H1 (cell line): Measurements from ENCODE around the gene LITAF. TPM values are rescaled to one million over a fixed set of nuclear protein-coding genes. Genes with fewer than 3 reads are reported as not detected.

ENCODE experiments used
- BRCA1 ChIP-seq: IDR thresholded peaks from 2 replicates; pipeline ENCODE4 v1.6.1; 2012; ENCODE audit warnings: low read depth, low read length, improper control_type of control experiment
- CREB1 ChIP-seq: IDR thresholded peaks from 2 replicates; pipeline ENCODE4 v1.6.1; 2012; ENCODE audit warnings: inconsistent platforms
- EP300 ChIP-seq, 2 experiments: IDR thresholded peaks; 1 replicate in 1 of 2; 2 replicates in 1 of 2; pipeline ENCODE4 v1.6.1; 2011 to 2012; ENCODE audit warnings: low read depth in 2 of 2, low read length in 2 of 2, mild to moderate bottlenecking in 2 of 2, borderline replicate concordance in 1 of 2, inconsistent platforms in 1 of 2, moderate library complexity in 1 of 2
- GTF2F1 ChIP-seq: IDR thresholded peaks from 2 replicates; pipeline ENCODE4 v1.6.1; 2012; ENCODE audit warnings: low read depth, low read length, improper control_type of control experiment, borderline replicate concordance
- JUND ChIP-seq: IDR thresholded peaks from 2 replicates; pipeline ENCODE4 v1.6.1; 2011; ENCODE audit warnings: mild to moderate bottlenecking, improper control_type of control experiment, low read length
- MAFK ChIP-seq: IDR thresholded peaks from 2 replicates; pipeline ENCODE4 v1.6.1; 2012; ENCODE audit warnings: low read depth, mild to moderate bottlenecking, improper control_type of control experiment, low read length
- POLR2AphosphoS5 ChIP-seq: IDR thresholded peaks from 2 replicates; pipeline ENCODE4 v1.6.1; 2011; ENCODE audit warnings: low read depth, low read length
- POU5F1 ChIP-seq: IDR thresholded peaks from 2 replicates; pipeline ENCODE4 v1.6.1; 2011; ENCODE audit warnings: low read depth, mild to moderate bottlenecking, low read length, moderate library complexity
- RBBP5 ChIP-seq: IDR thresholded peaks from 2 replicates; pipeline ENCODE4 v1.7.1; 2012; ENCODE audit warnings: low read depth, mild to moderate bottlenecking, inconsistent platforms, low read length, moderate library complexity, borderline replicate concordance
- SP1 ChIP-seq: IDR thresholded peaks from 2 replicates; pipeline ENCODE4 v1.6.1; 2011; ENCODE audit warnings: low read depth, low read length
- TEAD4 ChIP-seq: IDR thresholded peaks from 2 replicates; pipeline ENCODE4 v1.6.1; 2012; ENCODE audit warnings: low read depth, low read length, inconsistent platforms, mixed read lengths
- YY1 ChIP-seq: IDR thresholded peaks from 2 replicates; pipeline ENCODE4 v1.6.1; 2011; ENCODE audit warnings: low read depth, mild to moderate bottlenecking, low read length
- polyA plus RNA-seq, 7 experiments: library from polyadenylated mRNA; depleted of rRNA in 3 of 7; stranded (reverse) in 5 of 7; unstranded in 2 of 7; fragments of >200 nt in 5 of 7; fragments of 200-250 nt in 2 of 7; gene quantifications; 1 replicate in 5 of 7; 2 replicates in 1 of 7; 4 replicates in 1 of 7; pipeline versions ENCODE4 v1.2.1 to v1.2.3, GENCODE V29; 2011 to 2013; ENCODE audit warnings: missing spikeins in 2 of 7, mixed read lengths in 2 of 7
- total RNA-seq: library from RNA; stranded (reverse); fragmentation: NEBNext Ultra II Directional; extraction: Animal tissue kit (Norgen Biotek cat#: 25700); gene quantifications from 2 replicates; pipeline ENCODE4 v1.2.1, GENCODE V29; 2021
- TF ChIP-seq, protein P1 (sequence below): IDR thresholded peaks from 2 replicates; pipeline ENCODE4 v1.6.1; 2011; ENCODE audit warnings: low read depth, mild to moderate bottlenecking, low read length; ENCODE audit not compliant: insufficient read depth

The LITAF gene
- total and polyA plus RNA-seq, 2 of the 8 experiments (the other 6 are each of a cell fraction or from before 2014, with no cell fraction given), result 165 to 205 TPM

DNA sequence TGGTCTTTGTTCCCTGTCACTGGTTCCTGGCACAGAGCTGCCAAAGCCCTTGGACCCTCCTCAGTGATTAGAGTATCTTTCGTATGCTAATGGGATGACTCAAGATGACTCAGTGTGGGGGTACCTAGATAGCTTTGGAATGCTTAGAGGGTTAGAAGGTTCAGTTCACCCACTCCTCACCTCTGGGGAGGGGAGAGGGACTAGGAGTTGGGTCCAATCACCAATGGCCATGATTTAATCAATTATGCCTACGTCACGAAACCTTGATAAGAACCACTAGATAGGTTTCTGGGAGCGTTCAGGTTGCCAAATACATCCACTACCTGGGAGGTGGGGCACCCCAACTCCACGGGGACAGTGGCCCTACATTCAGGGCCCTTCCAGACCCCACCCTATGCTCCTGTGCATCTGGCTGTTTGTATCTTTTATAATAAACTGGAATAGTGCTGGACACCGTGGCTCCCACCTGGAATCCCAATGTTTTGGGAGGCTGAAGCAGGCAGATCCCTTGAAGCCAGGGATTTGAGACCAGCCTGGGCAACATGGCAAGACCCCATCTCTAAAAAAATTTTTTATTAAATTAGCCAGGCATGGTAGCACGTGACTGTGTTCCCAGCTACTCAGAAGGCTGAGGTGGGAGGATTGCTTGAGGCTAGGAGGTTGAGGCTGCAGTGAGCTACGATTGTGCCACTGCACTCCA lies 29.2 kb upstream of the LITAF start (continued):
- TF ChIP-seq, protein P1, sequence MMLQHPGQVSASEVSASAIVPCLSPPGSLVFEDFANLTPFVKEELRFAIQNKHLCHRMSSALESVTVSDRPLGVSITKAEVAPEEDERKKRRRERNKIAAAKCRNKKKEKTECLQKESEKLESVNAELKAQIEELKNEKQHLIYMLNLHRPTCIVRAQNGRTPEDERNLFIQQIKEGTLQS, result no peak
- peak; percentile 98 for TF ChIP-seq JUND
- no peak for TF ChIP-seq GTF2F1
- no peak for TF ChIP-seq BRCA1
- TF ChIP-seq YY1, result no peak
- peak; percentile 40; the same call in 1 of the 2 replicates for TF ChIP-seq TEAD4
- TF ChIP-seq POLR2AphosphoS5, result no peak
- peak; percentile 55; the same call in 1 of the 2 replicates for TF ChIP-seq SP1
- 0 out of 2 replicates have a peak, but pooled peaks have one; percentile 18 for TF ChIP-seq MAFK
- no peak for TF ChIP-seq RBBP5
- TF ChIP-seq EP300 (IDR thresholded peaks at IDR 0.05; ENCODE audit: borderline replicate concordance in 1 of 2, low read depth in 2 of 2, low read length in 2 of 2), result peak in 1 of 2 experiments; percentile 72; a peak in 1 of 3 replicates
- peak; percentile 45; the same call in 1 of the 2 replicates for TF ChIP-seq POU5F1
- peak; percentile 22; the same call in 1 of the 2 replicates for TF ChIP-seq CREB1
- TF ChIP-seq, all 59 proteins: peak for 11
